OCI-LY1 (cell line): ENCODE results near the gene ITIH5.

Experiments used
- EZH2 ChIP-seq: fragments of 200-600 bp; sonication (generic), shearing (Covaris generic); IDR thresholded peaks from 2 replicates; pipeline ENCODE4 v1.8.0; 2017; ENCODE audit warnings: borderline replicate concordance, mixed run types, mild to moderate bottlenecking, antibody characterized with exemption, low read length, moderate library complexity, mixed read lengths
- TF ChIP-seq, protein P1 (sequence below): fragments of 200-600 bp; sonication (generic), shearing (Covaris generic); IDR thresholded peaks from 2 replicates; pipeline ENCODE4 v1.5.1; 2017; ENCODE audit warnings: mild to moderate bottlenecking, antibody characterized with exemption, low read length, moderate library complexity, mixed read lengths

DNA sequence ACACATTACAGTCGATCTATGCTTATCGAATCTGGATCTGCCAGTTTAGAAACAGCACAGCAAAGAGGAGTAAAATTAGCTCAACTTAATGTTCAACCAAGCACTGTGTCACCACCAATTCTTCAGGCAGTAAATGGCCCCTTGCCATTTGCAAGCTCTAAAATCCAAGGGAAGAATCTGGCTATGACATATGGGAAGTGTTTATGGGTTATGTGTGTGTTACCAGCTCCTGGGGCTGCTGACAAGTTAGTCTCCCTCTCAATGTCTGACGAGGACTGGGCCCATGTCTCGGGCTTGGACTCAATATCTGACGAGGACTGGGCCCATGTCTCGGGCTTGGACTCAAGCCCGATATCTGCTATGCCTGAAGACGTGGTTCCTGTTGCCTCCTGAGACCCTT is 30.7 kb upstream of the ITIH5 start:
- TF ChIP-seq, protein P1, sequence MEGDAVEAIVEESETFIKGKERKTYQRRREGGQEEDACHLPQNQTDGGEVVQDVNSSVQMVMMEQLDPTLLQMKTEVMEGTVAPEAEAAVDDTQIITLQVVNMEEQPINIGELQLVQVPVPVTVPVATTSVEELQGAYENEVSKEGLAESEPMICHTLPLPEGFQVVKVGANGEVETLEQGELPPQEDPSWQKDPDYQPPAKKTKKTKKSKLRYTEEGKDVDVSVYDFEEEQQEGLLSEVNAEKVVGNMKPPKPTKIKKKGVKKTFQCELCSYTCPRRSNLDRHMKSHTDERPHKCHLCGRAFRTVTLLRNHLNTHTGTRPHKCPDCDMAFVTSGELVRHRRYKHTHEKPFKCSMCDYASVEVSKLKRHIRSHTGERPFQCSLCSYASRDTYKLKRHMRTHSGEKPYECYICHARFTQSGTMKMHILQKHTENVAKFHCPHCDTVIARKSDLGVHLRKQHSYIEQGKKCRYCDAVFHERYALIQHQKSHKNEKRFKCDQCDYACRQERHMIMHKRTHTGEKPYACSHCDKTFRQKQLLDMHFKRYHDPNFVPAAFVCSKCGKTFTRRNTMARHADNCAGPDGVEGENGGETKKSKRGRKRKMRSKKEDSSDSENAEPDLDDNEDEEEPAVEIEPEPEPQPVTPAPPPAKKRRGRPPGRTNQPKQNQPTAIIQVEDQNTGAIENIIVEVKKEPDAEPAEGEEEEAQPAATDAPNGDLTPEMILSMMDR, result no peak
- no peak for TF ChIP-seq EZH2
